IPS-15b (cell line): Measurements from ENCODE around the gene CTNNA3.

Experiments
- H3K27me3 ChIP-seq: one replicate; pipeline ENCODE4 v1.6.1; 2013; ENCODE audit warnings: low read length; ENCODE audit not compliant: control insufficient read depth, insufficient read depth
- H3K36me3 ChIP-seq: one replicate; pipeline ENCODE4 v1.6.1; 2013; ENCODE audit warnings: low read length; ENCODE audit not compliant: control insufficient read depth, insufficient read depth
- H3K4me1 ChIP-seq: one replicate; pipeline ENCODE4 v1.6.1; 2013; ENCODE audit warnings: mild to moderate bottlenecking, low read length; ENCODE audit not compliant: control insufficient read depth, insufficient read depth
- H3K4me3 ChIP-seq: one replicate; pipeline ENCODE4 v1.5.1; 2013; ENCODE audit warnings: low read depth, low read length
- H3K9ac ChIP-seq: one replicate; pipeline ENCODE4 v1.6.1; 2013; ENCODE audit warnings: low read depth, mild to moderate bottlenecking, low read length
- H3K9me3 ChIP-seq: one replicate; pipeline ENCODE4 v1.6.1; 2013; ENCODE audit warnings: mild to moderate bottlenecking, low read length; ENCODE audit not compliant: control insufficient read depth, insufficient read depth

Gene CTNNA3

GRCh38 chr10:66098595-66099480 lies 1597.2 kb downstream of the CTNNA3 start:
- Histone ChIP-seq H3K9me3 (no peaks in the 10 kb centered on the region), H3K4me3 (no peak overlapping the region), H3K9ac (no peak overlapping the region), H3K27me3 (no peaks in the 10 kb centered on the region), H3K4me1 (no peaks in the 10 kb centered on the region), H3K36me3 (no peaks in the 10 kb centered on the region)

GRCh38 chr10:66095610-66096009 lies 1600.4 kb downstream of the CTNNA3 start:
- H3K9me3 ChIP-seq: no peaks in the 10 kb centered on the region
- H3K4me3 ChIP-seq: no peak overlapping the region
- no peaks in the 10 kb centered on the region for H3K4me1 ChIP-seq
- H3K27me3 ChIP-seq: no peaks in the 10 kb centered on the region
- H3K36me3 ChIP-seq: no peaks in the 10 kb centered on the region
- H3K9ac ChIP-seq: no peak overlapping the region

- no peaks in the 10 kb centered on the region for H3K4me1 ChIP-seq
- H3K9ac ChIP-seq: no peak overlapping the region
- no peak overlapping the region for H3K4me3 ChIP-seq
- H3K27me3 ChIP-seq: no peaks in the 10 kb centered on the region
- H3K9me3 ChIP-seq: no peaks in the 10 kb centered on the region
- H3K36me3 ChIP-seq: no peaks in the 10 kb centered on the region
Observed at GRCh38 chr10:66085906-66086305, 1610.1 kb downstream of the CTNNA3 start.

- Histone ChIP-seq H3K27me3 (no peaks in the 10 kb centered on the region), H3K4me1 (no peaks in the 10 kb centered on the region), H3K9ac (no peak overlapping the region), H3K36me3 (no peaks in the 10 kb centered on the region), H3K9me3 (no peaks in the 10 kb centered on the region), H3K4me3 (no peak overlapping the region)
Observed at GRCh38 chr10:66071907-66072306, 1624.1 kb downstream of the CTNNA3 start.

- H3K36me3 ChIP-seq: no peaks in the 10 kb centered on the region
- H3K4me3 ChIP-seq: no peak overlapping the region
- H3K27me3 ChIP-seq: no peaks in the 10 kb centered on the region
- H3K4me1 ChIP-seq: no peaks in the 10 kb centered on the region
- no peak overlapping the region for H3K9ac ChIP-seq
- H3K9me3 ChIP-seq: no peaks in the 10 kb centered on the region
Observed at GRCh38 chr10:66058594-66058993, 1637.4 kb downstream of the CTNNA3 start.

- Histone ChIP-seq H3K36me3 (no peaks in the 10 kb centered on the region), H3K9ac (no peak overlapping the region), H3K4me3 (no peak overlapping the region), H3K27me3 (no peaks in the 10 kb centered on the region), H3K9me3 (no peaks in the 10 kb centered on the region), H3K4me1 (no peaks in the 10 kb centered on the region)
Observed at GRCh38 chr10:66049335-66049734, 1646.7 kb downstream of the CTNNA3 start.

- Histone ChIP-seq H3K9ac (no peak overlapping the region), H3K4me3 (no peak overlapping the region), H3K4me1 (no peaks in the 10 kb centered on the region), H3K36me3 (no peaks in the 10 kb centered on the region), H3K9me3 (no peaks in the 10 kb centered on the region), H3K27me3 (no peaks in the 10 kb centered on the region)
Observed at GRCh38 chr10:66045859-66046258, 1650.1 kb downstream of the CTNNA3 start.

GRCh38 chr10:66041771-66042170 lies 1654.2 kb downstream of the CTNNA3 start:
- Histone ChIP-seq H3K27me3 (no peaks in the 10 kb centered on the region), H3K36me3 (no peaks in the 10 kb centered on the region), H3K4me3 (no peak overlapping the region), H3K4me1 (no peaks in the 10 kb centered on the region), H3K9ac (no peak overlapping the region), H3K9me3 (no peaks in the 10 kb centered on the region)

- H3K9me3 ChIP-seq: no peaks in the 10 kb centered on the region
- no peaks in the 10 kb centered on the region for H3K27me3 ChIP-seq
Observed at GRCh38 chr10:66038623-66039022, 1657.4 kb downstream of the CTNNA3 start.

GRCh38 chr10:66026321-66026720 lies 1669.7 kb downstream of the CTNNA3 start:
- no peak overlapping the region for H3K4me3 ChIP-seq
- no peak overlapping the region for H3K9ac ChIP-seq
- H3K4me1 ChIP-seq: no peaks in the 10 kb centered on the region
- no peaks in the 10 kb centered on the region for H3K9me3 ChIP-seq
- no peaks in the 10 kb centered on the region for H3K36me3 ChIP-seq
- no peaks in the 10 kb centered on the region for H3K27me3 ChIP-seq

More at GRCh38 chr10:66038623-66039022, 1657.4 kb downstream of the CTNNA3 start:
- no peaks in the 10 kb centered on the region for H3K4me1 ChIP-seq
- no peaks in the 10 kb centered on the region for H3K36me3 ChIP-seq
- H3K4me3 ChIP-seq: no peak overlapping the region
- H3K9ac ChIP-seq: no peak overlapping the region

GRCh38 chr10:66025186-66025585 lies 1670.8 kb downstream of the CTNNA3 start:
- Histone ChIP-seq H3K9me3 (no peaks in the 10 kb centered on the region), H3K36me3 (no peaks in the 10 kb centered on the region), H3K9ac (no peak overlapping the region), H3K4me3 (no peak overlapping the region), H3K27me3 (no peaks in the 10 kb centered on the region), H3K4me1 (no peaks in the 10 kb centered on the region)

GRCh38 chr10:66021423-66021822 lies 1674.6 kb downstream of the CTNNA3 start:
- Histone ChIP-seq H3K27me3 (no peaks in the 10 kb centered on the region), H3K9ac (no peak overlapping the region), H3K36me3 (no peaks in the 10 kb centered on the region), H3K4me3 (no peak overlapping the region), H3K4me1 (no peaks in the 10 kb centered on the region), H3K9me3 (no peaks in the 10 kb centered on the region)
